ELF-1 (cell line): ENCODE data around the gene USP53.
"Not testable (repeated sequence)": the region's sequence is repeated elsewhere in the genome, so short reads cannot be mapped to it uniquely, and the experiment has no call there.

ENCODE experiments used
- DNase-seq: peaks from one replicate; pipeline ENCODE4 v3.0.0-alpha.2; 2016; ENCODE audit warnings: low read depth, low spot score

Gene USP53

DNA sequence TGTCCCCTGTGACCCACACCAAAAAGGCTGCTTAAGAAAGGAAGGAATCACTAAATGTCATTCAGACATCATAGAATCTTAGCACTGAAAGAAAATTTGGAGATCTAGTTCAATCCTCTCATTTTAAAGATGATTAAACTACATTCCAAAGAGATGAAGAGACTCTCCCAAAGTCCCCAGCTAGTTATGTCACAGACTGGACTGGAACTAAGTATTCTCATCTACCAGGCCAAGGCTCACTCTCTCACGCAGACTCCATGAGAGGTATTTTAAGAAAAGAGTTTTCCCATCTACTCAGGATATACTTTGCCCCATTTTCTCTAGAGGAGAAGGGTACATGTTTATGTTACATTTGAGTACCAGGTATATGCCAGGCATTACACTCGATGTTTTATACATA, 102.5 kb downstream of the USP53 start:
- no peak for DNase-seq

DNA sequence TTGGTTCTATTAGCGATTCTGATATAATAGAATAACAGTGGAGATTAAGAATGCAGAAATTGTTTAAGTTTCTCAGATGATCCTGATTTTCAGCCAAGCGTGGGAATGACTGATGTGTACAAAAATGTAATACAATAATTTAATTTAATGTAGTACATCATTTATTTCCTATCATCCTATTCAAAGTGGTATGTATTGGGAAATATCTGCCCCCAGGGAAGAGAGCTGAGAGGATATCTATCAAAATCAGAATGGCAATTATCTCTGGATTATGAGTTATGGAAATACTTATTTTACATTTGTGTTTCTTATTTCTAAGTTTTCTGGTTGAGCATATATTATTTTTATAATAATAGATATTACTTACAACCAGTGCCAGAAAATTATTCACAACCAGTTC, 105.5 kb downstream of the USP53 start:
- DNase-seq, result no peak

DNA sequence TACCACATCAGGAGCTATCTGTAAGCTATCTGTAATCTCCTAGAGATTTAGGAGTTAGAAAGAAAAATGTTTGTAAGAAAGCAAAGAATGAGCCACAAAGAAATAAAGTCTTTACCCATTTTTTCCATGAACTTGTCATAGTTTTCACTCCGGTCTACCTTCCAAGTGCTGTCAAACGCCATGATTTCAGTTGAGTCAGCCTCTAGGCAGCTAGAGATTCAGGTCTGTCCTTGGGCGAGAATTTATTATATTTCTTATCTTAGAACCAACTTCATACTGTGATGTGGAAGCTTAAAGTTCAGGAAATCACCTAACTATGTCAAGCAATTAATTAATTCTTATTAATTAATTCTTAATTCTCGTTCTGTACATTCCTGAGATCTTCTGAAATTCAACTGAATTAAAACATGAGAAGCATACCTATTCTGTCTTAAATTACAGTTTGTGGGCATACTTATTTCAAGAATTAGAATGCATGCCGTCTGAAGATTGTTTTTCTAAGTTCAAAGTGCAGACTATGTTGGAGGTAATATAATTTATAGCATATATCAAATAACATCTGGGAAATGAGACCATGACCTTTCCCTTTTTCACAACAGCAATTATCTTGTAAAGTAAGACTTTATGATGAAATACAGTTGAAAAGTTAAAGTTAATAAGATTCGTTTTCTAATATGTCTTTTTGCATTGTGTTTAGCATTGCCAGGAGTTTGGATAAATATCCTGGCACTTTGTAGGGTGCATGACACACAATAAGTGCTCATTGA, 109.6 kb downstream of the USP53 start, which contains the start of gene FABP2:
TSS of gene FABP2 (minus strand) at position 218 of the 767 bp plus-strand sequence. CDS start at position 182, 36 bp downstream.
- no peak for DNase-seq

DNA sequence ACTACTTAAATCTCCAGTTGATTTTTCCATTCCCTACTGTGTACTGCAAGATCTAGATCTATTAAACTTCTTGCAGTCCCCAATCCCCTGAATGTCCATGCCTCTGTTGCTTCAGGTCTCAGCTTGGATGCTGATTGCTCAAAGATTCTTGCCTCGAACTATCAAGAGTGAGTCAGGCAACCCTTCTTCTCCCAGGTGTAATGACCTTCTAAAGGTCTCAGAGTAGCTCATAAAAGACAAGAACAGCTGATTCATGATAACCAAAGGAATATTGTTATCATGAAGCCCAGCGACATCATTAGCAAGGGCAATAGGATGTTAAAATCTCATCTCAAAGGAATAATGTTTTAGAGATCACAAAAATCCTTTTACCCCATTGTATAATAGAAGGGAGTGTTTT, 116.2 kb downstream of the USP53 start:
- DNase-seq, result no peak

DNA sequence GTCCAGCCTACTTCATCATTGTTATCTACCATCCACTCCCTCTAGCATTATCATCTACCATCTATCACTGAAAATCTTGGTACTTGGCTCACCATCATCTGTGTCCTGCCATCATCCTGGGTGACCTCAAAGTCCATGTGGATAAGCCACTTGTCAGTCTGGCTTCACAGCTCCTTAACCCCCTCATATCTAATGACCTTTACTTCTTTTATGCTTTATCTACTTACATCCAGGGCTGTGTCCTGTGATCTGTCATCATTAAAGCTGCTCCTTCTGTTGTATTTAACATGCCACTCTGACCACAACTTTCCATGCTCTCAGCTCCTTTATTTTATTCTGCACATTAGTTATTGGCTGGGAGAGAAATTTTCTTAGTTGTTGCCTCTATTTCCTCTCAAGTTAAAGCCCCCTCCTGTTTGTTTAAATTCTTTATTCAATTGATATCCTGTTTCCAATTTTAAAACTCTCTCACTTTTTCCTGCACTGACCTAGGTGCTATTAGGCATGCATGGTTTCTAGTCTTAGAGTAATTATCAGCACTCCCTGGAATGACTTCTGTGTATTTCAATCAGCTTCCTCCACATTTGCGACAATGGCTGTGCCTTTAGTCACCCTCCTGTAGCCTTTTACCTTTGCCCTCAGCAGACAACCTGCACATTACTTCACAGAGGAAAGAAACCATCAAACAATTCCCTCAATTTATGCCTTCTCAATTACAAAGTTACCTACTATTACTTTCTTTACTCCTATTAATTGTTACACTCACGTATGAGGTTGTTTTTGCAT, 117.5 kb downstream of the USP53 start:
- DNase-seq, result no peak

DNA sequence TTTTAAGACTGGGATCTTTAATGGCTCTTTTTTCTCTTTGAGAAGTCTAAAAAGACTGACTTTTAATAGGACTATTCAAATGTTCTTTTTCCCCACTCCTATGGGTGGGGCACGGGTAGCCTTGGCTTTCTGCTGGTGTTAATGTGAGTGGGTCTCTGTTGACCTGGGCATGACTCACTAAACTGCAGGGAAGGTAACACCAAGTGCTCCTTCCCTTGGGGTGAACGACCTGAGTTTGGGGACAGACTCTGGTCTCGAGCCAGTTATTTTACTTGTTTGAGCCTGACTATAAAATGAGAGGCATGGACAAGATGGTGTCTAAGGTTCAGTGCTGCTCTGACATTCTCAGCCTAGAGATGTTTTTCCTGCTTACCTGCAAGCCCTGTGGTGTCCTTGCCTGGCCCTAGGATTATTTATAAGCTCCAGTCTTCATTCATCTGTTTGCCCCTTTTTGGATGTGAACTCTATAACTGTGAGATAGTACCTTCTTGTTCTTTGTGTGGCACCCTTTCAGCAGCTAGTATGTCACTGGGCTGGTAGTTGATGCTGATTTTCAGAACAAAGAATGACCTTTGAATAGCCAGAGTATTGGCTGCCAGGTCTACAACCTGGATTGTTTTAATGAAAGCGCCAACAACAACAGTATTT, 123.9 kb downstream of the USP53 start:
- not testable (repeated sequence) for DNase-seq

DNA sequence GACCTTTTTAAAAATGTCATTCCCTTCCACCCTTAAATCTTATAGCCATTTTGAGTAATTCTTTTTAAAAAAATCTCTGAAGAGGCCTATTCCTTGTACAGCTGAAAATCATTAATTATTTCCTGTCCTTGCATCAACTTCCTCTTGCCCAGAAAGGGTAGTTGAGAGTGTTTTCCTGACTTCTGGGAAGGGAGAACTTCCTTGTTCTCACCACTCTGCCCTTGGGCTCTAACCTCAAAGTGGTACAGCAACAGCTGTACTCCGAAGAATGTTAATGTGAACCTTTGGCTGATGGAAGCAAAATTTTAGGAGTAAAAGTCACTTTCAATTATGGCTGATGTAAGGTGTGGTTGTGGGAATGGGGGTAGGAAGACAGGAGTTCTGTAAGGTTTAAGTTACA, 124.5 kb downstream of the USP53 start:
- DNase-seq, result no peak

DNA sequence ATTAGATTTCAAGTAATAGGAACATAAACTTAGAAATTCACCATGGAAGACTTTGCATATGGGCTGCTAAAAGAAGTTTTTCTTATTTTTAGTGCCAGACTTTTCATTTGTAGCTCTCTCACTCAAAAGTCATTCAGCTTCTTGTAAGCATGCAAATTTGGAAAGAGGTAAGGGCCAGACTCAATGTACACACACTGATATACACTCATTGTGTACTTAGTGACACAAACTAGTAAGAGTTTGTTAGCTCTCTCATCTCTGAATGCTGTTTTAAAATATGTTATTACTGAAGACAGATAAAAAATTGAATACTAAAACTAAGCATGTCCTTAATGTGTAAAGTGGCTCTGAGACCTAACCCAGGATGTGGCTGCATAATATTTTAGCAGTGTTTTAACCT, 127.4 kb downstream of the USP53 start:
- not testable (repeated sequence) for DNase-seq

DNA sequence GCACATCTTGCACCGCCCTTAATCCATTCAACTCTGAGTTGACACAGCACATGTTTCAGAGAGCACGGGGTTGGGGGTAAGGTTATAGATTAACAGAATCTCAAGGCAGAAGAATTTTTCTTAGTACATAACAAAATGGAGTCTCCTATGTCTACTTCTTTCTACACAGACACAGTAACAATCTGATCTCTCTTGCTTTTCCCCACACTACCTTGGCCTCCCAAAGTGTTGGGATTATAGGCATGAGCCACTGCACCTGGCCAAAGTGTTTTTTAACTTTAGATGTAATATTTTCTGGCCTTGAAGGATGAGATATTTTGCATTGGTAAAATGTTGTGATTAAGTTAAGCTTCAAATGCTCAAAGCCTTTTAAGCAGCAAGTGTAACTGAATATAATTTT, 130.8 kb downstream of the USP53 start:
- not testable (repeated sequence) for DNase-seq
